ENCODE data around the gene MCF2L. TPM values are rescaled to one million over a fixed set of nuclear protein-coding genes. Genes with fewer than 3 reads are reported as not detected.
"Not testable (repeated sequence)": the region's sequence is repeated elsewhere in the genome, so short reads cannot be mapped to it uniquely, and the experiment has no call there.

The MCF2L gene
- total and polyA plus RNA-seq, 10 of the 15 experiments (the other 5 are each of a cell fraction or from before 2014, with no cell fraction given), result 0.06 to 1.1 (median 0.21) TPM; not detected in 2

DNA sequence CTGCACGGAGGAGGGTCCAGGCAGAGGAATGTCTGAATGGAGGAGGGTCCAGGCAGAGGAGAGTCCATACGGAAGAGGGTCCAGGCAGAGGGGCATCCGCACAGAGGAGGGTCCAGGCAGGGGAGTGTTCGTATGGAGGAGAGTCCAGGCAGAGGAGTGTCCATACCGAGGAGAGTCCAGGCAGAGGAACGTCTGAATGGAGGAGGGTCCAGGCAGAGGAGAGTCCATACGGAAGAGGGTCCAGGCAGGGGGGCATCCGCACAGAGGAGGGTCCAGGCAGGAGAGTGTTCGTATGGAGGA is 110.7 kb downstream of the MCF2L start:
- in situ Hi-C loops (cut with MboI); H3K27ac ChIP-seq (ENCODE audit: control insufficient read depth, insufficient read depth); FAIRE-seq; H3K9ac ChIP-seq (ENCODE audit: control insufficient read depth, insufficient read depth, low read length); BruUV-seq (replicated peaks); H3K4me3 ChIP-seq; H3K27me3 ChIP-seq (replicated peaks in 1 of 2; ENCODE audit: control insufficient read depth in 2 of 2, insufficient read depth in 2 of 2, low read length in 1 of 2); H3K36me3 ChIP-seq (ENCODE audit: control insufficient read depth in 2 of 2, insufficient read depth in 2 of 2, low read length in 1 of 2); DNase-seq (ENCODE audit: low read depth, low spot score); CTCF ChIA-PET; H4K20me1 ChIP-seq (ENCODE audit: control insufficient read depth, insufficient read depth); RAD21 ChIA-PET (ENCODE audit: unreplicated experiment); H2AFZ ChIP-seq (ENCODE audit: control insufficient read depth, low read depth, low read length); ATAC-seq; H3K4me2 ChIP-seq (ENCODE audit: control insufficient read depth, insufficient read depth); H3K9me3 ChIP-seq (replicated peaks; ENCODE audit: control insufficient read depth, insufficient read depth, low read length); intact Hi-C loops (cut with micrococcal nuclease; ENCODE audit: unreplicated experiment); SMC1A ChIA-PET (ENCODE audit: uncharacterized antibody, unreplicated experiment); POLR2A ChIA-PET; H3K79me2 ChIP-seq (ENCODE audit: control insufficient read depth, insufficient read depth, low read length); H3K4me1 ChIP-seq (ENCODE audit: control insufficient read depth, insufficient read depth, low read length): not testable (repeated sequence)
- 27% methylated on average over 5 of the region's 9 CpGs for WGBS (ENCODE audit: insufficient coverage, insufficient replicate concordance, low lambda C conversion rate, missing lambda C conversion rate)

- Histone ChIP-seq H3K79me2 (ENCODE audit: control insufficient read depth, insufficient read depth, low read length) (no peaks in the 10 kb centered on the region), H3K4me3 (no peak overlapping the region), H3K9me3 (replicated peaks; ENCODE audit: control insufficient read depth, insufficient read depth, low read length) (no peaks in the 10 kb centered on the region), H3K27me3 (replicated peaks in 1 of 2; ENCODE audit: control insufficient read depth in 2 of 2, insufficient read depth in 2 of 2, low read length in 1 of 2) (no peaks in the 10 kb centered on the region), H2AFZ (ENCODE audit: control insufficient read depth, low read depth, low read length) (no peak overlapping the region), H3K27ac (ENCODE audit: control insufficient read depth, insufficient read depth) (no peak overlapping the region), H3K9ac (ENCODE audit: control insufficient read depth, insufficient read depth, low read length) (no peak overlapping the region), H4K20me1 (ENCODE audit: control insufficient read depth, insufficient read depth) (no peaks in the 10 kb centered on the region), H3K4me1 (ENCODE audit: control insufficient read depth, insufficient read depth, low read length) (no peaks in the 10 kb centered on the region), H3K4me2 (ENCODE audit: control insufficient read depth, insufficient read depth) (no peak overlapping the region), H3K36me3 (ENCODE audit: control insufficient read depth in 2 of 2, insufficient read depth in 2 of 2, low read length in 1 of 2) (no peaks in the 10 kb centered on the region)
- ChIA-PET POLR2A (no interaction called here), RAD21 (ENCODE audit: unreplicated experiment) (no interaction called here), CTCF (no interaction called here), SMC1A (ENCODE audit: uncharacterized antibody, unreplicated experiment) (no interaction called here)
- intact Hi-C loops (cut with micrococcal nuclease; ENCODE audit: unreplicated experiment) (no loop called here), in situ Hi-C loops (cut with MboI) (no loop called here)
- no peak for ATAC-seq
- 37% methylated on average over 17 of the region's 18 CpGs for WGBS (ENCODE audit: insufficient coverage, insufficient replicate concordance, low lambda C conversion rate, missing lambda C conversion rate)
- no peak for FAIRE-seq
- TF ChIP-seq, protein P1, sequence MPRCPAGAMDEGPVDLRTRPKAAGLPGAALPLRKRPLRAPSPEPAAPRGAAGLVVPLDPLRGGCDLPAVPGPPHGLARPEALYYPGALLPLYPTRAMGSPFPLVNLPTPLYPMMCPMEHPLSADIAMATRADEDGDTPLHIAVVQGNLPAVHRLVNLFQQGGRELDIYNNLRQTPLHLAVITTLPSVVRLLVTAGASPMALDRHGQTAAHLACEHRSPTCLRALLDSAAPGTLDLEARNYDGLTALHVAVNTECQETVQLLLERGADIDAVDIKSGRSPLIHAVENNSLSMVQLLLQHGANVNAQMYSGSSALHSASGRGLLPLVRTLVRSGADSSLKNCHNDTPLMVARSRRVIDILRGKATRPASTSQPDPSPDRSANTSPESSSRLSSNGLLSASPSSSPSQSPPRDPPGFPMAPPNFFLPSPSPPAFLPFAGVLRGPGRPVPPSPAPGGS (IDR thresholded peaks at IDR 0.05; ENCODE audit: borderline replicate concordance, insufficient read depth, low read depth, low read length, poor library complexity, severe bottlenecking), result no peak
- TF ChIP-seq RELA (IDR thresholded peaks at IDR 0.05; ENCODE audit: borderline replicate concordance, partially characterized antibody) (no peak), IKZF1 (conservative IDR thresholded peaks at IDR 0.05) (no peak), EGR1 (IDR thresholded peaks at IDR 0.05; ENCODE audit: borderline replicate concordance in 1 of 2, low read depth in 2 of 2, low read length in 2 of 2) (no peak), CEBPB (IDR thresholded peaks at IDR 0.05; ENCODE audit: borderline replicate concordance in 1 of 2, low read depth in 2 of 2, low read length in 2 of 2) (no peak), SMAD5 (IDR thresholded peaks at IDR 0.05; ENCODE audit: low read depth) (no peak), IKZF2 (IDR thresholded peaks at IDR 0.05) (no peak), SREBF2 (IDR thresholded peaks at IDR 0.05; ENCODE audit: low read length) (no peak), CHD1 (IDR thresholded peaks at IDR 0.05; ENCODE audit: low read depth, low read length) (no peak), TCF7 (IDR thresholded peaks at IDR 0.05; ENCODE audit: borderline replicate concordance) (no peak)
- TF ChIP-seq, protein P2, sequence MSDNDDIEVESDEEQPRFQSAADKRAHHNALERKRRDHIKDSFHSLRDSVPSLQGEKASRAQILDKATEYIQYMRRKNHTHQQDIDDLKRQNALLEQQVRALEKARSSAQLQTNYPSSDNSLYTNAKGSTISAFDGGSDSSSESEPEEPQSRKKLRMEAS (IDR thresholded peaks at IDR 0.05; ENCODE audit: low read depth, low read length), result no peak
- DNase-seq (ENCODE audit: low read depth, low spot score), result no peak
- BruUV-seq (replicated peaks), result no TSS peak
Measured at GRCh38 chr13:113080361-113080831, 111.4 kb downstream of the MCF2L start.
